M059J (cell line): ENCODE data around the gene OSBPL3. TPM values are rescaled to one million over a fixed set of nuclear protein-coding genes. Genes with fewer than 3 reads are reported as not detected.

Experiments
- DNase-seq: peaks from one replicate; pipeline ENCODE4 v3.0.0-alpha.2; 2012; ENCODE audit warnings: low read depth
- total RNA-seq: library from RNA; depleted of rRNA; stranded (reverse); fragments of >200 nt; shearing (Covaris generic); gene quantifications from 2 replicates; pipeline ENCODE4 v1.2.3, GENCODE V29; 2014

Gene OSBPL3
- total RNA-seq, 1 experiment from 2014 or later: 15.4 TPM

DNA sequence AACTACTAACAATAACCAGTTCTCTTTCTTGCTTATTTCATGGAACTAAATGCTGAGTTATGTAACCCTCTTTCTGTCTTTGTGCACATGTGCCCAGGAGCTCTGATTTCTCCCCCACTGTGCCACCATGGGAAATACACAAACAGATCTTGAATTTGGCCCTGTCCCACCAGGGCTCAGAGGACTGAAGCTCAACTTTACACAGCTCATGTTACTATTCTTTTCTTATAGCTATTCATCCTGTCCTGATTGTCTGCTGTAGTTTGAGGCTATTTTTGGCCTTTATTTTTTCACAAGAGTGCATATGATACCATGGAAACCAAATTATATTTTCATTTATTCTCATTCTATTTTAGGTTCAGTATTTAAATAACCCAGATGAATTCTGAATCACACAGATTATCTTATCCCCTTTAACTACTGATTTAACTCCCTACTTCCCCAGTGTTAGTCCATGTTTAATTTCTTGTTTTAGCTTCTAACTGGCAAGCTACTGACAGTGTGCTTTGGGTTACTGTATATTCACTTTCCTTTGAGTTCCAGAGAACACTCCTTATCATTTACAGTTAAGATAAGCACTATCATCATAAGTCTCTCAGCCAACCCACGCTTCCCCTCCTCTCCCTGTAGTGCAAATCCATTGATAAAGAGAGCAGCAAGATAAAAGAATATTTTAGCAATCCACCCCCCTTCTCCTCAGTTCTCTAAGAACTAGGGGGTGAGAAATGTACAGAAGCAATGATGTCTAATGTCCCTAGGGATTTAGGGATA is 150.9 kb downstream of the OSBPL3 start:
- DNase-seq: peak; percentile 34

DNA sequence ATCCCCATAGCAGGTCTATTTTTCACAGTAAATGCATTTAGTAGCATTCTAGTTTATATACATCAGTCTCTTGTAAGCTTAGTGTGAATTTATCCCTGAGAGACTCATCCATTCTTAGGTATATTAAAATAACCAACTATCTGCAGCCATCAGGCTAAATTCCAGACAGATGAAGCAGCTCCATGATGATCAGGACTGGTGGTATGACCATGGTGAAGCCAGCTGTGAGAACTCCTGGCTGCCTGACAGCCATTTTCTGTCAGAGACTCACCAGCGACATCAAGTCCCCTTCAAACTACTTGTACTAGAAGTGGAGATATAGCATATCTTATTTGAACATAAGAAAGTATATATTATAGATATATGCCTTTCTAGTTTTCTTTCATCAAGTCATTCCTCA is 152.4 kb downstream of the OSBPL3 start:
- peak; percentile 64 for DNase-seq

DNA sequence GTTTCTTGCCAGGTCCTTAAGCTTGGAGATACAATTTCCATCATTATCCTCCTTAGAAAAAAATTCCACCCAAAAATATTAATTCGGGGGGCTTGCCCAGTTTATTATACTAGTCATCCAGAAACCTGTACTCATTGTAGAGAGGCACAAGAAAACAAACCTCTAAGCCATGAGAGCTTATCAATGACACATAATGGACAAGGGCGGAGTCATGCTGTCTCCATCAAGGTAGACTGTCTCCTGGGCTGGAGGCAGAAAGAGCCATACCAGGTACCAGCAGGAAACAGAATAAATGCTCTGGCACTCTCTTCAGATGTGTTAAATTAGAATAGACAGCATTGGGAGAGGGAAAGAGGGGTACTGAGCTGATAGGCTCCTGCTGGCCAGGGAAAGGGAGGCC is 153.0 kb downstream of the OSBPL3 start:
- peak; percentile 20 for DNase-seq

DNA sequence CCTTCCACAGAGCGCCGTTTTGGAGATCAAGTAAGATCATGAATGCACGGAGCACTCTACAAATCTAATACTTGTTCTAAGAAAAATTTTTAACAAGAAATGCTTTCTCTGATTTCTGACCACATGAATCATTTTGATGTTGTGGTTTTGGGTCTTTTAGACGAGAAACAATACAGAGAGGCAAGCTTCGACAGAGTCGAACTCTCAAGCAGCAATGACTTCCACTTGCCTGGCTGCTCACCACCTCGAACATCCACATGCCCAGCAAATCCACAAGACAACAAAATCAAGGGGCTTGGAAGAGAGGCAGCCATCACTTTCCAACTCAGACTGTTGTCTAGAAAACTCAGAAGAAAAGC is 153.3 kb downstream of the OSBPL3 start:
- DNase-seq: peak; percentile 79

DNA sequence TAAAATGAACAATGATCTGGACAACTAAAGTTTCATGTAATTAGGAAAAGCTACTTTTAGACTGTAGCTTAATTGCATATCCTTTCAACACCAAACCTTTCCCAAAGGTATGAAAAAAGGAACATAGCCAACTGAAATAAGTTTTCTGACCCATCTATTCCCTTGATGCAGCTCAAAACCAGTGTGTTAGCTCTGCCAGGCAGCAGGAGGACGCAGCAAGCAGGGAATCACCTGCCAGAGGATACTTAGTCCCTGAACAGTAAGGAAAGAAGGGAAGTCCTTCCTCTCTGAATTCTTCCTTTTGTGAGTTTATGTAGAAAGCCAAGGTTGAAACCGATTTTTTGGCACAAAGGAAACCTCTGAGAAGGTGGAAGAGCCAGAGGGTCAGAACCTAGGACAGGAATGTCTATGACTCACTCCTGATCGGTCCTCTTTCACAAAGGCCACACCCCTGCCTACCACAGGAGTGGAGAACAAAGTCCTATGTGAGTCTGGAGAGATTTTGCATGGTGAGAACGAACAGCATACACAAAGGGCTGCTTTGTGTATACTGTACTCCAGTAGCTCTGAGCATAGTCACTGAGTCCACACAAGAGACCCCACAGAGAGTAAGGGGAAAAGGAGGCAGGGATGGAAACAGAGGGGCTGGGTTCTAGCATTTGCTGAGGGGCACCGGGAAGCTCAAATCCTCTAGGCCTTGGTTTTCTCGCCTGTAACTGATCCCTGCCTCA is 153.9 kb downstream of the OSBPL3 start:
- DNase-seq: peak; percentile 95

DNA sequence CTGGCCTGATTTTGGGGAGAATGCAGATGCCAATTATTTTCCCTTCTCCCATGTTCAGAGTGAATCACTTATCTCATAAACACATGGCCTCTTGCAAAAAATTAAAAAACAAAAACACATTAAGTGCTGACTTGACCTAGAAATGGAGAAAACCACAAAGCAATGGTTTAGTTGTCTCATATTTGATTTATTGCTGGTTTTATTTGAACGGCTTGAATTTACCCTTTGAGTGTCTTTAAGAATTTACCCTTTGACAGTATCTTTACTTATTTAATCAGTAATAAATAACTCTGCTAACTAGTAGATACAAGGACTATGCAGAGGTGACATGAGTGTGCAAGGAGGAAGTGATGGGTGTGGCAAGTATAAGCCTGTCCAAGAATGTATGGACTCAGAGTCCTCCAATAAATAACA is 154.6 kb downstream of the OSBPL3 start:
- peak; percentile 55 for DNase-seq

DNA sequence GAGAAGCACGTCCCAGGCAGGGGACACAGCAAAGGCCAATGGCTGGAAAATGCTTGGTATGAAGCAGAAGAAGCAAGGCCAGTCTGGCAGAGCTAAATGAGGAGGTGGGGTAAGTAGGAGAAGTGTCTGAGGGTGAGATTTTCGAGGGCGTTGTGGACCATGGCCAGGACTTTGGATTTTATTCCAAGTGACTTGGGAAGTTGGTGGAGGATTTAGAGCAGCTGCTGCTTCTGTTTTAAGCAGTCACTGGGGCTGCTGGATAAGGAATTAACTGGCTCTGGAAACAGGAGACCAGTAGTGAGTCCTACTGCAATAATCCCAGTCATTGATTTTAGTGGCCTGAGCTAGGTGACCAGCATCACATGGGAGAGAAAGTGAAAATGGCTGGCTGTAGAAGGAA is 155.1 kb downstream of the OSBPL3 start:
- no peak for DNase-seq

DNA sequence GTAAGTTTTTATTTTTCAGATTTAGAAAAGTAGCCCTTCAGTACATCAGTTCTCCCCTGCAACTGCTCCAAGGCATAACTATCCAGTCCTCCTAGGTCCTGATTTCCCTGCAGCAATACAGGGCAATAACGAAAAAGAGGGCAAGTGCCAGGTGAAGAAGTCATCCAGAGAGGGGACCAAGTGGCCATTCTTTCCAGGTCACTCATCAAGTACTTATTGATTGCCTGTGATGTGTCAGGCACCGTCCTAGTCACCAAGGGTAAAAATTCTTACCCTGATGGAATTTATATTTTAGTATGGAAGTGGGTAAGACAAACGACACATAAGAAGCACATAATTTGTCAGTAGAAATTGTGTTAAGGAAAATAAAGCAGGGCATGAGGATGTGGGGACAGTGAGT is 155.6 kb downstream of the OSBPL3 start:
- DNase-seq: no peak

DNA sequence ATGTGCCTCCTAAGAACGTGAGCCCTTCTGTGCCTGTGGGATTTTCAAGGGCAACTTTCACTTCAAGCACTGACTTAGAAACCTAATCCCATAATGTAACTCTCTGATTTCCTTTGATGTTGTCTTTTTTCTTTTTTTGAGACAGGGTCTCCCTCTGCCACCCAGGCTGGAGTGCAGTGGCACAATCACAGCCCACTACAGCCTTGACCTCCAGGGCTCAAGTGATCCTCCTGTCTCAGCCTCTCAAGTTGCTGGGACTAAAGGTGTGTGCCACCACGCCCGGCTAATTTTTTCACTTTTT is 158.3 kb downstream of the OSBPL3 start:
- no peak for DNase-seq

DNA sequence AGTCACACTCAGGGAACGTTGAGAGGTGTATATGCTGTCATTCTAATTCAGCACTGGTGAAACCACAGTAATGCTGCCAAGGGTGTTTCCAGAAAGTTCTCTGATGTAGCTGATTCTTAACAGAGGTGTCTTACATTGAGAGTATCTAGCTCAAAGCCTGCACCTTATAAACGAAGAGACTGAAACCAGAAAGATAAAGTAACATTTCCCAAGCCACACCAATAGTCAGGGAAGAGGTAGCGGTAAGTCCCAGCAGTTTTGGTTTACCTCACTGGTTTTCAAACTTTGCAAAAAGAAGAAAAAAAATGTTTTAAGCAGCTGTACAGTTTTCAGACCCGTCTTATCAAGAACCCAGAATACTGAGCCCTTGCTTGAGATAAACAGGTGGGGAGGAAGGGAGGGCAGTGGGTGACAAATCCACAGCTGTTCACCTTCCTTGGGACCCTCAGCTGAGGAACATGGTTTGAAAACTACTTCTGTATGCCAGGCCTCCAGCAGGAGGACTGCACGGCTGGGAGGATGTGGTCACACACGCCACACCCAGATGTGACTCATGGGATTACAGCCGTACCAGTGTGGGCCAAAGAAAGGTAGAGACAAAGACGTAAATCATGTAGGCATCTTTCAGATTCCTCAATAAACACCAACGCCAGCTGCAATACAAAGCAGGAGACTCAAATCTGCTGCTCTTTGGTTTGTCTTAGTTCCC is 158.8 kb downstream of the OSBPL3 start:
- peak; percentile 99 for DNase-seq

DNA sequence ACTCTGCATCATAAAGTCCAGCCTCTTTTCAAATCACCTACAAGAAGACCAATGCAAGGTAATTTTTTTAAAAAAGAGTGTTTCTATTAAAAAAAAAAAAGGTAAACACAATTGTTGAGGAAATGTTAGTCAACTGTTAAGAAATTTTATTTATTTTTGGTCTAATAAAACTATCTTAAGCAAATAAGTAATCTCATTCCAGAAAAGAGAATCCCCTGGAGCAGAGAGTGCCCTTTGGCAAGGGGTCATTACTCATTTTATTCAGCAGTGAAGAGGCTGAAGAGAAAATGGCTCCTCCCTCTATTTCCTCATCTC is 159.3 kb downstream of the OSBPL3 start:
- no peak for DNase-seq

DNA sequence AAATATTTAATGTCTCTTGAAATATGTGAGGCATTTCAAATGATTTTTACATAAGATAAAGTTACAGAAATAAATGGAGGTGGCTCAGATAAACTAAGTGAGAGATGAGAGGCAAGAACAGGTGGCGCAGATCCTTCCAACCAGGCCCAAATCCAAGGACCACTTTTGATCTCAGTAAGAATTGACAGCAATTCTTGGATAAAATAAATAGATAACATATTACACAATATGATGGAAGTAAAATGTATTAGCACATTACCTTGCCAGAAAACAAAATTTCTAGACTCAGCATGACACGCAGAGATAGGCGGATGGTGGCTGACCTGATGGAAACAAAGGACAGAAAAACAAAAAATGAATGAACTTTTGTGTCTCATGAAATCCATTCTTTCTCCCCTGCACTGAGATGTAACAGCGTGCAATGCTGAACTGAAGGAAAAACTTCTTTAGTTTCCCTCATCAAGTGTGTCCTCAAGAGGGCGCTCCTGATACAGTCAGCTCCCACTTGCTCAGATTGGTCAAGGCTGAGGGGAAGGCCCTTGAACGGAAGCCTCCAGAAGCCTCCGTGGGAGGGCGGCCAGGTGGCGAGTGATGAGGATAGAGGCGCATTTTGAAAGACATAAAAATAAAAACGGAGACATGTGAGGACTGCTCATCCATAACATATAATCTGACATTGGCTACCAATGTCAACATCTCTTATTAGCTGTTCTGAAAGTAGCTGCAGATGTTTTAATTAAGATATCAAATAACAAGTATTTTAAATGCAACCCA is 159.9 kb downstream of the OSBPL3 start:
- peak; percentile 92 for DNase-seq

DNA sequence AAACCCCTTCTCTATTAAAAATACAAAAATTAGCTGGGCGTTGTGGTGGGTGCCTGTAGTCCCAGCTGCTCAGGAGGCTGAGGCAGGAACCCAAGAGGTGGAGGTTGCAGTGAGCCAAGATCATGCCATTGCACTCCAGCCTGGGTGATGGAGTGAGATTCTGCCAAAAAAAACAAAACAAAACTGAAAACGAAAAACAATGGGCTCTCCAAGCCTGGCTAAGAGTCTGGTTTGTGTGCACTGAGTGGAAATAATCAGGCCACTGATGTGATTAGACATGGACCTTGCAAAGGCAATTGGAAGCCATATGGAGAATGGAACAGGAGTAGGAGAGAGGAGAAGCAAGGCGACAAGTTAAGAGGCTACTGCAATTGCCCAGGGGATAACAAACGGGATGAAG is 162.6 kb downstream of the OSBPL3 start:
- peak; percentile 35 for DNase-seq

DNA sequence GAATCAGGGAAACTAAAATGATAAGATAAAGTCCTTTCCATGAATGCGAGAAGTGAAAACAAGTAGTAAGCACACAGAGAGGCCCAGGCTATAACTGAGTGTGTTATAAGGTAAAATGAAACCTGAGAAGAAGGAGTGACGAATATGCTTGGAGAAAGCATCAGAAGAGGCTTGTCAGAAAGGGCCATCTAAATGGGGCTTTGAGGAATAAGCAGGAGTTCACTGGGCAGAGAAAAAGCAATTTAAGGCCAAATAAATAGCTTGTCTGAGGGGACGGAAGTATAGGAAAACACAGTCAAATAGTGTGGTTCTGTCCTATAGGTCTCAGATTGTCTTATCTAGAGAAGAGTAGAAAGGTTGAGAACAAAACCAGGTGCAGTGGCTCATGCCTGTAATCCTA is 163.1 kb downstream of the OSBPL3 start:
- no peak for DNase-seq

DNA sequence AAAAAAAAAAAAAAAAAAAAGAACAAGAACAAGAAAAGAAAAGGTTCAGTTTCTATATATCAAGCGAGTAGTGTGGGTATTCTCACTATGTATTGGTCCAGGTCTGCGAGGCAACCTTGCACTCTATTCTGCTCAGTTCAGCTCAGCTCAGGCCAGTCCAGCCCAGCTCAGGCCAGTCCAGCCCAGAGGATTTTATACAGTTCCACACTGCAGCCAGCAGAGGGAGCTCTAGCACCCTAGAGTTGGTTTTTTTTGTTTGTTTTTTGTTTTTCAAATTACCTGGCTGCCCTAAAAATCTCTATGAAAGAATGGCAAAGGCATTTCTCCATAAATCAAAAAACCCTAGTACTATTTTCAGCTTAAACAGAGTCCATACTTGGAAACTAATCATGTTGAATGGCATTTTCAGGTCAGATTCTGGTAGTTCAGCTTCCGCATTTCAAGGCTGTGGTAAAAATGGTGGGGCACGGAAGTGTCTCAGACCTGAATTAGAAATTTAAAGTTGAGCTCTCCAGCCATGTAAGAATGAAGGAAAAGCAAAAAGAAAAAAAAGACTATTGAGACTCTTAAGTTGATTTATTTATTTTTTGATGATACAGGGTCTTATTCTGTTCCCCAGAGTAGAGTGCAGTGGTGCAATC is 167.6 kb downstream of the OSBPL3 start:
- DNase-seq: peak; percentile 55

DNA sequence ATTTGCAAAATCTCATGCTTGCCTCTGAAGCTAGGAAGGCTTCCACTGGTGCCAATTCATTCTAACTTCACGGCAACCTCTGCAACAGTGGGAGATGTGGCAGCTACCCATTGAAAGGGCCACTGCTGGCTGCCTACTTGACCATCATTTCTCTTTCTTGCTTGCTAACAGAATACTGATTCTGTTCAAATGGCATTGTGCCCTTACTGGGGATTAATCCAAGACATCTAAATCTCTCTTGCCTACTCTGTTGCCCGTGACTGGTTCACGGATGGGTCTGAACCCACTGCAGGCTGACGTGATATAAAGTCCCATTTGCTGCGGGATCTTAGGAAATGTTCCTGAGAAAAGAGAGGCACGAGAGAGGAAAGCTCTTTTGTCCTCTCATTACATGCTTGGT is 171.5 kb downstream of the OSBPL3 start:
- no peak for DNase-seq

DNA sequence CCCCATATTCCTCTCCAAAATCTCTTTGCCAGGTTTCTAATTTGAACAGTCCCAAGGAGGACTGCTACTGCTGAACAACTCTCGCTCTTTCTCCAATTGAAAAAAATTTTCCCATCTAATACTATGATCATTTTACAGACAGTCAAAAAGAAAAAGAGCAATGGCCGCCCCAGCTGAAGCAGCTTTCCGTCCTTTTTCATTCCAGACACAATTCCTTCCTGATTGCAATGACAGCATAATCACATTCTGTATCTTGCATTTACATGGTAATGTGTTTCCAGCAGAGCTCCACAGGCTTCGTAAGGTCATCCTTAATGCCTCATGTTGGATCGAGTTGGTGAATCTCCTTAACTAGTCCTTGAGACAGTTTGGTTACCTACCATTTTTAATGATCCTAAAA is 177.7 kb downstream of the OSBPL3 start:
- no peak for DNase-seq

DNA sequence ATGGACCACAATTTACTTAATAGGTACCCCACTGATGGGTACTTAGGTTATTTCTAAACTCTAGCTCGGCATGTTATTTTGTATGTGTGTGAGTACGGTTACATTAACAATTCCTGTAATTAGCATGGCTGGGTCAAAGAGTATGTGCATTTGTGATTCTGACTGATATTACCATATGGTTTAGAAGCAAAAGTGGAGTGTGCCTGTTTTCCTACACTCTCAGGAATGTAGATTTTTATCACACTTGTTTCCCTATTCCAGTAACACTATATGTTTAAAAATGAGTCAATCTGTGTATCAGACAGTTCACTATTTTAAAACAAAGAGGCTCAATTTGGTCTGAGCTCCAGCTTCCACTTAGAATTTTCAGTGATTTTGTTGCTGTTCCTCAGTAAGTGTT is 178.1 kb downstream of the OSBPL3 start:
- DNase-seq: no peak

DNA sequence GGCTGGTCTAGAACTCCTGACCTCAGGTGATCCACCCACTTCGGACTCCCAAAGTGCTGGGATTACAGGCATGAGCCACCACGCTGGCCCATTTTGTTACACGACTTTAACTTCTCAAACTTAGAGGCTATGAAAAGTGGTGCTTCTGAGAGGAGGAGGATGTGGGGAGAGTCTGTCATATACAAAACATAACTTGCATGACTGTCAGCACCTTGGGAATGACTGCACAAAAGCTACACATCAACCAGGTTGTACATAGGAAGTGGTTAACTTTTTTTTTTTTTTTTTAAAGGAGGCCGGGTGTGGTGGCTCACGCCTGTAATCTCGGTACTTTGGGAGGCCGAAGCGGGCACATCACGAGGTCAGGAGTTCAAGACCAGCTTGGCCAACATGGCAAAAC is 179.3 kb downstream of the OSBPL3 start:
- no peak for DNase-seq

DNA sequence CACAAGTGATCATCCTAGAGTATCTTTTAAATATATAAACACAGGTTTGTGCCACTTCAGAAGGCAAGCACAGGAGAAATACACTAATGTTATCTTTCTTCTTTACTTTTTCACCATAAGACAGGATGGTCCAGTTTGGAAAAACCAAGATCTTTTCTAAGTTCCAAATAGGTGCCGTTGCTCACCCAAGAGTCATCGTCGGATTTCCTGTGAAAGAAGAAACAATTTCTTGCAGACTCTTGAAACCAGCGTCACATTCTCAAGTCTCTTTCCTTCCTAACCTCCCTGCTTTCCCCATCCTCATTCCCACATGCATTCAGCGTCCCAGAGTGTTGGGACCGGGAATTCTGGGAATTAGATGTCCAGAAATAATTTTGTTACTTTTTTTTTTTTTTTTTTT is 179.9 kb downstream of the OSBPL3 start:
- DNase-seq: no peak

DNA sequence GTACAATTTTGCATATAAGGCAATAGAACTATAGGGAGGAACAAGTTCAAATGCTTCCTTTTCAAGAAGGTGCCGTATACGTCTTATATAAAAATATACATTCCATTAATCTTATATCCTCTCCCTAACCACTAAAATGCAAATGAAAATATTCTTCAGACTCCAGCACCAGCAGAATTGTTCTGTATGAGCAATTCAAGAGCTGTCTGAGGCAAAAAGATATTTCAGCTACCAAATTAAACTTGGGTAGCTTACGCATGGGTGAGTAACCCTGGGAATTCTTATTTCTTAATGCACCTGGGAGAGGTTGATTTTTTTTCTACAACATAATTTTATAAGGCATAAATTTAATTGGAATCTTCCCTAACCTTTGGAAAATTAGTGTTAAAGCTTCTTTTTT is 180.5 kb downstream of the OSBPL3 start:
- DNase-seq: no peak

DNA sequence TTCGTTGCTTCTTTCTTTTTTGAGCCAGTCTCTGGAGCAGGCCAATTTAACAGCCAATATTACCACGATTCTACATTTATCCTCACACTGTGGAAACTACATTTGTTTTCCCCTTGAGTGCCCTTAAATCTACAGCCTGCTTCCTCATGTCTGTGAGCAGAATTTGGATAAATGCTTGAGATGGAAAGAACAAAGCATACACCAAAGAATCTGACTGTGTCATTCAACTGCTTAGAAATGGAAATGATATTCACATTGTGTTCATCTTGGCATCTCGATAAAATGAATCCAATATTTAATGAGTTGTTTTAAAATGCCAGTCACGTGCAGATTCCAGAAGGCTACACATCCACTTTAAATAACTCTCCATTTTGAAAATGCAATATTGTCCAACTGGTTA is 181.7 kb downstream of the OSBPL3 start:
- no peak for DNase-seq
